ENCODE measurements around the gene TANC2. TPM values are rescaled to one million over a fixed set of nuclear protein-coding genes. Genes with fewer than 3 reads are reported as not detected.

TANC2 gene
- total RNA-seq, 2 donors from 2014 or later: 4.0 to 5.7 TPM

GRCh38 chr17:62933501-62934385, 32.3 kb upstream of the TANC2 start:
- Histone ChIP-seq H3K4me1 (no peaks in the 10 kb centered on the region), H3K9me3 (no peaks in the 10 kb centered on the region), H3K27me3 (no peaks in the 10 kb centered on the region), H3K36me3 (no peaks in the 10 kb centered on the region), H3K4me3 (no peak overlapping the region), H3K27ac (no peak overlapping the region)
- TF ChIP-seq CTCF (IDR thresholded peaks at IDR 0.05): no peak
- no peak for DNase-seq (ENCODE audit: low spot score)

GRCh38 chr17:62935098-62935497, 30.9 kb upstream of the TANC2 start:
- DNase-seq (ENCODE audit: low spot score): no peak
- no peak overlapping the region for H3K4me3 ChIP-seq
- no peaks in the 10 kb centered on the region for H3K27me3 ChIP-seq
- no peak overlapping the region for H3K27ac ChIP-seq
- no peaks in the 10 kb centered on the region for H3K36me3 ChIP-seq
- no peaks in the 10 kb centered on the region for H3K4me1 ChIP-seq
- TF ChIP-seq CTCF (IDR thresholded peaks at IDR 0.05): no peak
- H3K9me3 ChIP-seq: no peaks in the 10 kb centered on the region

GRCh38 chr17:62935523-62935922, 30.5 kb upstream of the TANC2 start:
- H3K27ac ChIP-seq: no peak overlapping the region

GRCh38 chr17:62937606-62938005, 28.4 kb upstream of the TANC2 start:
- Histone ChIP-seq H3K4me3 (no peak overlapping the region), H3K9me3 (peaks cover 0 to 17% of the 10 kb centered on the region in 2 donors), H3K36me3 (no peaks in the 10 kb centered on the region), H3K4me1 (no peaks in the 10 kb centered on the region), H3K27ac (no peak overlapping the region), H3K27me3 (no peaks in the 10 kb centered on the region)
- TF ChIP-seq CTCF (IDR thresholded peaks at IDR 0.05): no peak
- no peak for DNase-seq (ENCODE audit: low spot score)

More at GRCh38 chr17:62935523-62935922, 30.5 kb upstream of the TANC2 start:
- H3K4me1 ChIP-seq: no peaks in the 10 kb centered on the region
- H3K9me3 ChIP-seq: no peaks in the 10 kb centered on the region
- no peak for TF ChIP-seq CTCF (IDR thresholded peaks at IDR 0.05)
- DNase-seq (ENCODE audit: low spot score): no peak
- H3K27me3 ChIP-seq: no peaks in the 10 kb centered on the region
- H3K4me3 ChIP-seq: no peak overlapping the region
- H3K36me3 ChIP-seq: no peaks in the 10 kb centered on the region

- H3K9me3 ChIP-seq: peaks cover 0 to 17% of the 10 kb centered on the region in 2 donors
- no peaks in the 10 kb centered on the region for H3K27me3 ChIP-seq
- no peak overlapping the region for H3K4me3 ChIP-seq
- no peak for DNase-seq (ENCODE audit: low spot score)
- H3K4me1 ChIP-seq: no peaks in the 10 kb centered on the region
- H3K27ac ChIP-seq: no peak overlapping the region
- no peaks in the 10 kb centered on the region for H3K36me3 ChIP-seq
- TF ChIP-seq CTCF (IDR thresholded peaks at IDR 0.05): no peak
Measured at GRCh38 chr17:62941358-62941991, 24.6 kb upstream of the TANC2 start.

Data from right atrium auricular region (tissue), 2 donors.